DMS153 treated with DMSO at 0.1 percent for 48 hours (cell line): ENCODE data around the gene ANO3.

Source experiments
- DNase-seq: peaks from one replicate; lab custom pipeline; 2025; ENCODE audit not compliant: unreplicated experiment; lab: John Stamatoyannopoulos, UW

Gene ANO3

DNA sequence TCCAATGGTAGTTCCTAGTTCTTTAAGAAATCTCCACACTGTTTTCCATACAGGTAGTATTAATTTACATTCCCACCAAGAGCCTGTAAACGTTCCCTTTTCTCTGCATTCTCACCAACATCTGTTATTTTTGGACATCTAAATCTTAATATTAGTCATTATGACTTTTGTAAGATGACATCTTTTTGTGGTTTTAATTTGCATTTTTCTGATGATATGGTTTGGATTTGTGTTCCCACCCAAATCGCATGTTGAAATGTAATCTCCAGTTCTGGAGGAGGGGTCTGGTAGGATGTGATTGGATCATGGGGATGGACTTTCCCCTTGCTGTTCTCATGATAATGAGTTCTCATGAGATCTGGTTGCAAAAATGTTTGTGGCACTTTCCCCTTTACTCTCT lies 151.2 kb downstream of the ANO3 start:
- no peak for DNase-seq

DNA sequence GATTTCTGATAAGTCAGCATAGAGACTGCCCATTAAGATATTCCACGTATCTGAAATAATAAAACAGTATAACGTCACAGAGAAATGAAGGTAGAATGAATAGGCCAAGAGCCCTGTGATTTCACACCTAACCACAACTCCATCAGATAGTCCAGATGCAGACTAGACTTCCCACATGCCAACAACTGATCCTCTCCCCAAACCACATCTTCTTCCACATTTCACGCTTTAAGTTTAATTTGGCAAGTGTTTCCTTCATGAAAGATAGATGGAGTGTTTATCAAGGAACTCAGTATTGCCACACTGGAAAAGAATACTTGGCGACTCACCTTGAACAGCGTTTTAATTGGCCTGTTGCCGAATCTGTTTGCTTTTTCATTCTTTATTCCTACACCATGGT lies 158.6 kb downstream of the ANO3 start:
- no peak for DNase-seq

DNA sequence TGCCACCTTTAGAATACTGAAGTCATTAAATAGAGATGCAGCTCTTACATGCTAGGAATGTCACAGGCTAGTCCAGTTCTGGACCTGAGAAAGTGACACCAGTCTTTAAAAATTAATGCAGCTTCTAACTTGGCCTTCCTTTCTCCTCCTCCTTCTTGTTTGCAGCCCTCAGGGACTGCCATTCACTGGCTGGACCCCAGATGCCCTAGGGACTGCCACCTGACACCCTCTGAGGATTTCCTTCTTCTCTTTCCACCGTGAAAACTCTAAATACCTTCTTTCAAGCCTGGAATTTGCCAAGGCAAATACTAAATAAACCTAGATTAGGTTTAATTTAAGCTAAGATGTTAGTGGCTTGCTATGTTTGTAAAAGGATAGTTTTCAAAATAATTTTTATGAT lies 161.7 kb downstream of the ANO3 start:
- DNase-seq, result no peak

DNA sequence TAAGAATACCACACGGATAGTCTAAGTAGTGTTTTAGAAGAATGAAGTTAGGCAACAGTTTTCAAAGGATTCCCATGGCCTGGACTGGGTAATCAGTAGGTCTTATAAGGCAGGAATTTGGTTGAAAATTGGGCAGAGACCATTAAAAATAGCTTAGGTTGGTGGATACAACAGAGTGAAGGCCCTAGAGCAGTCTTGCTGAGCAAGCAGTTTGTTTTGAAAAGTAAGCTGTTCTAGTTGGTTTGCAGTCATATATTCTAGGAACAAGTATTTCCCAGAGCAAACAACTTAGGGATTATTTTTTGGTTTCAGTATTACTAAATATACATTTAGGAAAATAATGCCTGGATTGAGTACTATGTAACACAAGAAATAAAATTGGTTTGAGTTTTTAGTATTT lies 175.3 kb downstream of the ANO3 start:
- DNase-seq, result no peak

DNA sequence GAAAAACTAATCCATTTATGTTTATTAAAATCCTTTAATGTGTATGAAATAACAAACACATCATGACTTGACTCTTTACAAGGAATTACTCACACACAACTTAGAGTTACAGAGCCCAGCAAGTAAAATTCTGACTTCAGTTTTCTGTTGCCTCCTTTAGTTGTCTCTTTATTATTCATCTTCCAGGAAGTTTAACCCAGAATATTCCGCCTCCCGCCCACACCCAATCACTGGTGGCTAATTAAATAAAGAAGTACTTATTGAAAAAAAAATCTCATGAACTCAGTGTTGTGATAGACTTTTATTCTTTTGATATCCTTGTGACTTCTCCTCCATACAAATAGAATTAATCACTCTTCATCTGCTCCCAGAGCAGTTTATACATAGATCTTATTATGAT lies 178.2 kb downstream of the ANO3 start:
- no peak for DNase-seq

DNA sequence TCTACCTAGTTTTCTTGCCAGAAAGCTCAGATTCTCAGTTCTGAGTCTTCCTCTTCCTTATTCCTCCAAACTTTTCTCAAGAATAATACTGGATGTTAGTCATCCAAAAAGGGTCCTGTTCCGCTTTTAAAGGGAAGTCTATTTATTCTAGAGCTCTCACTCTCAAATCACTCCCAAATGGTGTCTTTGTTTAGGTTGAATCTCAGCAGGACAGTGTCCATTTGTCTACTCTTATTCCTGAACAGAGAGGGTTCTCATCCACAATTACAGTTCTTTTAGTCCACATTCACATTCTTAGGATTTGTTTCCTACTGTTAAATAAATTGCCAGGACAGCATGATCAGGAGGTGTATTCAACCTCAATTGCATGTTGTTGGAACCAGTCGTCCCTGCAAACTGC lies 178.8 kb downstream of the ANO3 start:
- no peak for DNase-seq

DNA sequence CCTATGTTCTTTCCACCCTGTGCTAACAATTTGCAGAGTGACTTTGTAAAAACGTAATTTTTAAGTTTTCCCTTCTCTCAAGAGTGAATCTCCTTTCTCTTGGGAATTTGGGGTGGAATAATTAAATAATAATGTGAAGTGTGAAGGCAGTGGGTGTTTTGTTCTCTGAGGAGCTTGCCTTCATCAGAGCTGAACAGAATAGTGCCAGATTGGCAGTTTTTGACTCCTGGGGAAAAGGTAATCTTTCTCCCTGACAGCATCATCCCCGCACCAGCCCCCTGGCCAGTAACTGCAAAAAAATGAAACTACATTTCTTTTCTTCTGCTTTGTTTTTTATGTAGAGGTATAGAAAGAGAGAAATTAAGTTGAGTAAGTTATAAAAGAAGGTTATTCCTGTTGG lies 180.3 kb downstream of the ANO3 start:
- no peak for DNase-seq

DNA sequence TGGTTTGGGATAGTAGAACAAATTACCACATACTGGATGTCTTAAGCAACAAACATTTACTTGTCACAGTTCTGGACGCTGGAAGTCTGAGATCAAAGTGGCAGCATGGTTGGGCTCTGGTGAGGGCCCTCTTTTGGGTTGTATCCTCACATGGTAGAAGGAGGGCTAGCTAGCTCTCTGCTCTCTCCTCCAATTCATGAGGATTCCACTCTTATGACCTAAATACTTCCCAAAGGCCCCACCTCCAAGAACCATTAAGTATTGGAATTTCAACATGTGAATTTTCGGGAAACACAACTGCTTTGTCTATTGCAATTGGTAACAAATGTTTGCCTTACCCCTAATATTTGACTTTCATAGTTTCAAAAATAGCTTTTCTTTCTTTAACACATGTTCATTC lies 187.5 kb downstream of the ANO3 start:
- DNase-seq, result no peak

DNA sequence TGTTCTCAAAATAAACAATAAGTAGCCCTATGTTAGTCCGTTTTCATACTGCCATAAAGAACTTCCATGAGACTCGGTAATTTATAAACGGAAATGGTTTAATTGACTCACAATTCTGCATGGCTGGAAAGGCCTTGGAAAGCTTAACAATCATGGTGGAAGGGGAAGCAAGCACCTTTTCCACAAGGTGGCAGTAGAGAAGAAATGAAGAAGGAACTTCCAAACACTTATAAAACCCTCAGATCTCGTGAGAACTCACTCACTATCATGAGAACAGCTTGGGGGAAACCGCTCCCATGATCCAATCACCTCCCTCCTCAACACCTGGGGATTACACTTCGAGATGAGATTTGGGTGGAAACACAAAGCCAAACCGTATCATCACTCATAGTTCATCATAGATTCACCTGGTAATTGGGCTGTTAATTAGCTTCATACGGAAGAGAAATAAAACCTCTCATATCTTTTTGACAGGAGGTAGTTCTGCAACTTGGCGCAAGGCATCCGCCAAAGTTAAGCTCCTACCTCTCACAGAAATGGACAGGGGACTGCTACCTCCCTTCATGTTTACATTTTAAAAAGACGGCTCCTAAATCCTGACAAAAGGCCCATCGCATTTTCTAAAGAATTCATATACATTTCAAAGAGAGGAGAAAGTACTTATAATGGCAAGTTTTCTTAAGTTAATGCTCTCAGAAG lies 191.1 kb downstream of the ANO3 start:
- no peak for DNase-seq

DNA sequence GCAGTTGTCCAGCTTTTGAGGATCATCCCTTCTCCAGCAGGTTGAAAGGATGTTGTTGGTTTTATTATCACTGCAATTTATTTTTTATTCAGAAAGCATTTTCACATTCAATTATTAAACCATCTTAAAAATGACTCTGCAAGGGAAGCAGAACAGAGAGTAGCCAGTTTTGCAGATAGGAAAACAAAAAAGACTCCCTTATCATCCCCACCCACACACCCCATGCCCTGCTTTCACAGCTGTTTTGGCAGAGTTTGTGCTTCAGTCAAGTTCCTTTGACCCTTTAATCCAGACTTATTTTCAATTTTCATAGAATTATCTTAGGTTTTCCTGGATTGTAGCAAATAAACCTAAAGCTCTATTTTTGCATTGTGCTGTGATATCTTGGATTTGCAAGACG lies 195.8 kb downstream of the ANO3 start:
- no peak for DNase-seq

DNA sequence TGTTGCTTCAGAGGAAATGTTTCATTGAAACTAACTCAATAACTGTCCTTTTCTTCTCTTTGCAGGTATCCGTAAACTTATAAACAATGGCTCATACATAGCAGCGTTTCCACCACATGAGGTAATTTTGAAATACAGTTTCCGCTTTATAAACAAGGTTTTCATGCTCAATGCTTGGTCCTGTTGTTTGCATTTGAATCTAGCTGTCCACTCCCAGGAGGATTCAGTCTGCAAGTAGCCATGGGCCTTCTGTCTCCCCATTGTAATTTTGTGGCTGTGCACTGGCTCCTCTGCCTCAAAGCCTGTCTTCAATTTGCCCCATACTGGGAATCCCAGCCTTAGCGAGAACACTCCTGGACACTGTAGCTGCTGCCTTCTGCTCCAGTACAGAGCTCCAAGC lies 205.4 kb downstream of the ANO3 start:
- DNase-seq, result no peak

DNA sequence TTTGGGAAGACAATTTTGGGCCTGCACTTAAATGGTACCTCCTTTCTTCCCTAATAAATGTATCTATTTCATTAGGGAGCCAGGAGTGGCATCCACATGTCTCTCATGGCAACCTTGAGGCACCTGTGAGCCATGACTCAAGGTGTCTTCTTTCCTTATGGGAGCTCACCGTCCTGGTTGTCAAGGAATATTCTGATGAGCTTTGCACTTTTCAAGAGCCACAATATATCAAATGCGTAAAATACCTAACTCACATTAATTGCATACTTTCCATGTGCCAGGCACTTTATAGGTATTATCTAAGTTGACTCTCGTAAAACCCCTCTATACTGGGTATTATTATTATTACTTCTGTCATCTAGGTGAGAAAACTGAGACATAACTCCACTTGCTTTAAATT lies 207.6 kb downstream of the ANO3 start:
- DNase-seq, result no peak

DNA sequence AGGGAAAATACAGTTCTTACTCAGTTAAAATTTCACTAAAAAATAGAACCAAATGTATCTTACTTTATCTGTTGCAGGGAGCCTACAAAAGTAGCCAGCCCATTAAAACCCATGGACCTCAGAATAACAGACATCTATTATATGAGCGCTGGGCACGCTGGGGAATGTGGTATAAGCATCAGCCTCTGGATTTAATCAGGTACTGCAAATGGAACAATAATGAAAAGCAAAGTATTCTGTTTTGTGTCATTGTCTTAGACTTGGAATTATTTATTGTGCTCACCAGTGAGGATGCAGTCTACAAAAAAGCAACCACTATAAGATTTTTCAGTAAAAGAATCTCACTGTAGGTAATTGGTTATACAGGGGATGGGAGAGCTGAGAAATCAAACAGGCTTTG lies 209.9 kb downstream of the ANO3 start:
- no peak for DNase-seq

DNA sequence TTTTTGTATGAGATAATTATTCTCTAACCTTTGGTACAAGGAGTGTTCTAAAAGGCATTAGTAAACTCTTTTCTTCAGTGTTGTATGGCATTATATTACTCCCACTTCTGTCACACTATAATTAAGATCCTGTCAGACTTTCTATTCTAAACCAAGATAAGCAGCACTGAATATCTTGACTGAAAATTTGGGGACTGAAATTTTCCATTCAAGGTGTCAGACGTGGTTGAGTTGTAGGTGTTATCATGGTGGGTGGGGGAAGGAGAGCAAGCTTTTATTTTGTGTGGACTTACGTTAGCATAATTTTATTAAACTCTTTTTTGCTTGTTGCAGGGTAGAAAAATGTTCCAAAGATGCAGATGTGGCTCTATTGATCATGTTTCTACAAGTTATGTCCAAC lies 217.2 kb downstream of the ANO3 start:
- no peak for DNase-seq

DNA sequence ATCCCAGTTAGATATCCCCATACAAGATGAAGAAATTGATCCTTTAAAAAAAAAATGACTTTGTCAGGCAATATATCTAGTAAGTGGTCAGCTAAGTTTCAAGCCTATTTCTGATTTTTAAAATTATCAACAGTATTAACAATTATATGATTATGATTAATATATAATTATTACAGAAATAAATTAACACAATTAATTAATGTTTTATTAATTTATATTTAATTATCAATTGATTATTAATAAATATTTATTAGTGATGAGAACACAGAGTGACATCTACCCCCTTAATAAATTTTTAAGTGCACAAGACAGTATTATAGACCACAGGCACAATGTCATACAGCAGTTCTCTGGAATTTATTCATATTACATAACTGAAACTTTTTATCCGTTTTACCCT lies 218.1 kb downstream of the ANO3 start:
- no peak for DNase-seq

DNA sequence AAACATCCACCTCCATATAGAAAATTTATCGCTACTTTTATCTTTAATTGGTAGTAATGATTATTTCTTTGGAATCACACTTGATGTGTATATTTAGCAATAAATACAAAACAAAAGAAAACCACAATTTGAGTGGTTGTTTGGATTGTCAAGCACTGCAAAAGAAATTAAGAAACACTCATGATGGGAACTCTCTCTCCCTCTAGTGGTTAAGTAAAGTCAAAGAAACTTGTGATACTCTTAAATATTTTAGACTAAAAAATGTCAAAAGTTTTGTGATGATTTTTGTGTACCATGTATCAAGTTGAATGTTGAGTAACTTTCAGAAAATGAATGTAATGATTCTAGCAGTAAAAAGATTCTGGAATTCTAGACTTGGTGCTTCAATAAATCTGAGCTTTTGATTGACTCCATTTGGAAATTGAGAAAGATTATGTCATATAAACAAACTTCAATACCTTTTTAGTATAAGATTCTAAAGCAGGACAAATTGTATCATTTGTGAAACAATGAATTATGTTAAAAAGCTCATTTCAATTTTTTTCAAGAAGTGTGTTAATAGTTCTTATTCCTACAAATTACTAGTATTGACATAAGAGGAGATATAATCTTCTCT lies 219.4 kb downstream of the ANO3 start:
- no peak for DNase-seq

DNA sequence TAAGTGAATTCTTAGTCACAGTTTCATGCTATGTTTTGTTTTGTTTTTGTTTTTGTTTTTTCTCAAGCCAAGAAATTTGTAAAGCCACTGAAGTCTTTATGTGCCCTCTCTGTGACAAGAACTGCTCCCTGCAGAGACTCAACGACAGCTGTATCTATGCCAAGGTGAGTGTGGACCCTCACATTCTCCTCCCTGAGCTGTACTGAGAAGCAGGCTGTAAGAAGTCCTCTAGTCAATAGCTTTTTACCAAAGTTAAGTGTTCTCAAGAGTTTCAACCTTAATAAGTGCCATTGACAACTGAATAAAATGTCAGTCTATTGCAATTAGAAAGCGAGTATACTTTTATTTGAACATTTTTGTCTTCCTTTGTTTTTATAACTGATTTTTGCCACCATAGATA lies 221.3 kb downstream of the ANO3 start:
- no peak for DNase-seq

DNA sequence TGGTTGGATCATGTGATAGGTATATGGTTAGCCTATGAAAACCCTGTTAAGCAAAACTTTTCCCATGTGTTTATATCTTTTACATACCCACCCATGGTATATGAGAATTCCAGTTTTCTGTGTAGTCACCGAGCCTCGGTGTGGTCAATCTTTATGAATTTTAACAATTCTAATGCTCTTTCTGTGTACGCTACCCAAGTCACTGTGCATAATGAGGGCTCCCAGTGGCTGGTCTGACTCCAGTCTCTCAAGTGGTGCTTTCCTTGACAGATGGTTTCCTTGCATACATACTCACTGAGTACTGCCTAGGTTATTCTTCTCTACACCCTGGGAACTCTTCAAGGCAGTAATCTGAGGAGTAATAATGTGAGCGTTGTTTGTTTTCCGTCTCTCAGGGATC lies 222.5 kb downstream of the ANO3 start:
- no peak for DNase-seq

DNA sequence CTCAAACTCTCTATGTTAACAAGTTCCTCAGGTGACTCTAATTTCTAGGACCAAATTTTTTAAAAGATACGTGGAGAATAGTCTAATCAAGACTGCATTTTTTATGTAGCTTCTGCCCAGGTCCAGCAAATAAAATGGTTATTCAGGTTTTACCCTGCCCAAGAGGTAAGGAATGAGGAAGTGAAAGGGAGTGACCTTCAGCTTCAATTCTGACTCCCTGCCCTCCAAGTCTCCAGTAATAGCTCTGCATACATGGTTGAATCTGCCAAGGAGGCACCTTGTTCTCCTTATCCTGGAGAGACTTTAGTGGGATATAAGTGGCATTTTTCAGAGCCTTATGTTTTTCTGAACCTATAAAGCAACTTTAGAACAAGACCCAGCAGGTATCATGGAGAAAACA lies 224.7 kb downstream of the ANO3 start:
- DNase-seq, result no peak

DNA sequence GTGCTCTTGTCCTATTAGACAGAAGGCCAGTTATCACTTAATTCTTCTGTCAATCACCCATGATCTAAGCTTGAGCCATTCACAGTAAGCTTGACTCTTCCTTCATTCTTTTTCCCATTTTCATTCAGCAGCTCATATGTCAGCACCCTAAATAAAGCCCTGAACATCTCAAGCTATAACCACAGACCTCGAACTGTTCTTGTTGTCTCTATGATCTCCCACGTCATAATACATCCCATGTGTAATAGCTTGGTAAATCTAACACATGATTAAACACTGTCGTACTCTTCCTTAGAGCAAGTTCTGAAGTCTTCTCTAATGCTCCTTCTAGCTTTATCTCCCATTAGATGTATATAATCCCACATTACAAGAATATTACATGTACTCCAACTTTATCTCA lies 225.7 kb downstream of the ANO3 start:
- DNase-seq, result no peak

DNA sequence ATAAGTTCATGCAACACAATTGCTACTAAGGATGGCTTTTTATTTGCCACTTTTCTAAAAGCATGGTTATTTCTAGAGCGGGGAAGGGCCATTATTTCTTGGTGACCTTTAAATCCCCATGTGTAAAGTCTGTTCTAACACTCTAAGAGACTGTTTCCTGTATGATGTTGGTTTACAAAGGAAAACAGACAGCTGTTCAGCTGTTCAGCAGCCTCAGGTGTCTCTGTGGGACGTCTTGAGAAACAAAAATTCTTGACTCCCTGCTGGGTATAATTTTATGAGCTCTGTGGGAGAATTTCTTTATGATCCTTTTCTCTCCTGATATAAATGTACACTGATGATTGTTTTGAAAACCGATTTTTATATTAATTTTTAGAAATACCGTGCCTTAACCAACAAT lies 226.3 kb downstream of the ANO3 start:
- no peak for DNase-seq

DNA sequence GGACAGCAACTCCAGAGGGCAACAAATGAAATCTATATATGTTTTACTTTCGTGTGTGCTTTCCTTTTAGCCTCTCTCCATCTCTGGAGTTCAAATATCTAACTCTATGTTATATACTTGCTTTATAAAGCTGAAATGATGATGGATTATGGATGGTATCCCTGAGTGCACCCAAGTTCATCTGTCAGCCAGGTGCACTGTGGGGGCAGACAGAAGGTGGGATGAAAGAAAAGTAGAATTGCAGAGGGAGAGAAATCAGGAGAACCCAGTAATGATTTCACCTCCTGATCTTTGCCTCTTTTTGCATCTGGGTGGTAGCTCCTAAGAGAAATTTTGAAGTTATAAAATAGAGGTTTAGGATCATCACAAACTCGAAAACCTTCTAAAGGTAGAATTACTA lies 237.7 kb downstream of the ANO3 start:
- no peak for DNase-seq
